NCI-H187 (cell line): ENCODE results near the gene STON1.
"Not testable (repeated sequence)": the region's sequence is repeated elsewhere in the genome, so short reads cannot be mapped to it uniquely, and the experiment has no call there.

Experiments
- DNase-seq, 2 experiments: peaks; one replicate each; lab custom pipeline; 2025; lab: John Stamatoyannopoulos, UW

Gene STON1

GRCh38 chr2:48527226-48527885 lies 2.6 kb upstream of the STON1 start:
- DNase-seq = no peak

- no peak for DNase-seq
Observed at GRCh38 chr2:48528431-48528830, 1.5 kb upstream of the STON1 start.

- DNase-seq = peak in 1 of 2 experiments; percentile 81
Observed at GRCh38 chr2:48529194-48529593, 760 bp upstream of the STON1 start.

- DNase-seq = no peak
Observed at GRCh38 chr2:48529676-48530032, 300 bp upstream of the STON1 start.

GRCh38 chr2:48531141-48531648 lies 1.2 kb downstream of the STON1 start:
- DNase-seq = no peak

- DNase-seq = no peak
Observed at GRCh38 chr2:48532174-48532573, 2.2 kb downstream of the STON1 start.

GRCh38 chr2:48532824-48533223 lies 2.9 kb downstream of the STON1 start:
- no peak for DNase-seq

- DNase-seq = no peak
Observed at GRCh38 chr2:48534781-48535180, 4.8 kb downstream of the STON1 start.

GRCh38 chr2:48540237-48540935 lies 10.4 kb downstream of the STON1 start:
- DNase-seq = no peak

- DNase-seq = no peak
Observed at GRCh38 chr2:48541666-48542389, 11.9 kb downstream of the STON1 start.

- no peak for DNase-seq
Observed at GRCh38 chr2:48543895-48544294, 13.9 kb downstream of the STON1 start.

- no peak for DNase-seq
Observed at GRCh38 chr2:48545244-48545643, 15.3 kb downstream of the STON1 start.

GRCh38 chr2:48548840-48549239 lies 18.9 kb downstream of the STON1 start:
- no peak for DNase-seq

GRCh38 chr2:48549972-48550371 lies 20.0 kb downstream of the STON1 start:
- DNase-seq = no peak

- DNase-seq = no peak
Observed at GRCh38 chr2:48551548-48551947, 21.6 kb downstream of the STON1 start.

- DNase-seq = not testable (repeated sequence)
Observed at GRCh38 chr2:48555071-48555470, 25.1 kb downstream of the STON1 start.

GRCh38 chr2:48558456-48558855 lies 28.5 kb downstream of the STON1 start:
- DNase-seq = no peak

GRCh38 chr2:48560546-48561209 lies 30.7 kb downstream of the STON1 start:
- DNase-seq = no peak

- DNase-seq = no peak
Observed at GRCh38 chr2:48562281-48562680, 32.3 kb downstream of the STON1 start.

GRCh38 chr2:48566592-48567310 lies 36.8 kb downstream of the STON1 start:
- DNase-seq = no peak

- DNase-seq = no peak
Observed at GRCh38 chr2:48567671-48568070, 37.7 kb downstream of the STON1 start.

- no peak for DNase-seq
Observed at GRCh38 chr2:48568547-48568946, 38.6 kb downstream of the STON1 start.
